GM23338 (cell line): Measurements from ENCODE around the gene OSBPL5.

Experiments
- CREB1 ChIP-seq: fragments of 250-450 bp; sonication (Bioruptor Pico); IDR thresholded peaks from 2 replicates; pipeline ENCODE4 v1.5.0; 2020; ENCODE audit warnings: low read depth, mild to moderate bottlenecking, moderate library complexity
- EZH2 ChIP-seq: fragments of 200-600 bp; sonication (generic); IDR thresholded peaks from one replicate; pipeline ENCODE4 v1.8.0; 2017; ENCODE audit warnings: antibody characterized with exemption, mild to moderate bottlenecking, low read depth; ENCODE audit not compliant: unreplicated experiment
- EZH2phosphoT487 ChIP-seq: fragments of 200-600 bp; sonication (generic); IDR thresholded peaks from one replicate; pipeline ENCODE4 v1.8.1; 2018; ENCODE audit warnings: antibody characterized with exemption; ENCODE audit not compliant: unreplicated experiment
- JUNB ChIP-seq: IDR thresholded peaks from one replicate; pipeline ENCODE4 v1.6.1; 2016; ENCODE audit warnings: antibody characterized with exemption; ENCODE audit not compliant: unreplicated experiment
- NANOG ChIP-seq: IDR thresholded peaks from 2 replicates; pipeline ENCODE4 v1.6.1; 2016; ENCODE audit warnings: antibody characterized with exemption, borderline replicate concordance
- ZNF114 ChIP-seq: fragments of 250-450 bp; sonication (Bioruptor Pico); IDR thresholded peaks from 2 replicates; pipeline ENCODE4 v1.5.0; 2020; ENCODE audit warnings: mild to moderate bottlenecking, moderate library complexity
- ZNF331 ChIP-seq: fragments of 250-450 bp; sonication (Bioruptor Pico); IDR thresholded peaks from 2 replicates; pipeline ENCODE4 v1.5.0; 2020; ENCODE audit warnings: low read depth, mild to moderate bottlenecking, moderate library complexity
- TF ChIP-seq, protein P1 (sequence below): IDR thresholded peaks from one replicate; pipeline ENCODE4 v1.6.1; 2018; ENCODE audit warnings: antibody characterized with exemption; ENCODE audit not compliant: unreplicated experiment
- TF ChIP-seq, protein P2 (sequence below), 2 experiments: fragments of 200-600 bp in 1 of 2; sonication (generic) in 1 of 2; conservative IDR thresholded peaks; 2 replicates each; pipeline versions ENCODE4 v1.5.1 to v1.6.1; 2016 to 2017; ENCODE audit warnings: antibody characterized with exemption in 2 of 2, low read depth in 2 of 2, mild to moderate bottlenecking in 2 of 2, moderate library complexity in 1 of 2

DNA sequence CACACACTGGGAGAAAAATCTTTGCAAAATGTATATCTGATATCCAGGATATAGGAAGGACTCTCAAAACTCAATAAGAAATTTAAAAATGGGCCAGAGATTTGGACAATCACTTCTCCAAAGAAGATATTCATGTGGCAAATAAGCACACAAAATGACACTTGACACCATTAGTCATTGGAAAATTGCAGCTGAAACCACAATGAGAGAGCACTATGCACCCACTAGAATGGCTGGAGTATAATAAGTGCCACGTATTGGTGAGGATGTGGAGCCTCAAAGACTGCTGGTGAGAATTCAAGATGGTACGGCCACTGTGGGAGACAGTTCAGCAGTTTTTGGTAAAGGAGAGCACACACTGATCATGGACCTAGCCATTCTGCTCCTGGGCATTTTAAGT is 12.8 kb upstream of the OSBPL5 start:
- TF ChIP-seq, protein P1, sequence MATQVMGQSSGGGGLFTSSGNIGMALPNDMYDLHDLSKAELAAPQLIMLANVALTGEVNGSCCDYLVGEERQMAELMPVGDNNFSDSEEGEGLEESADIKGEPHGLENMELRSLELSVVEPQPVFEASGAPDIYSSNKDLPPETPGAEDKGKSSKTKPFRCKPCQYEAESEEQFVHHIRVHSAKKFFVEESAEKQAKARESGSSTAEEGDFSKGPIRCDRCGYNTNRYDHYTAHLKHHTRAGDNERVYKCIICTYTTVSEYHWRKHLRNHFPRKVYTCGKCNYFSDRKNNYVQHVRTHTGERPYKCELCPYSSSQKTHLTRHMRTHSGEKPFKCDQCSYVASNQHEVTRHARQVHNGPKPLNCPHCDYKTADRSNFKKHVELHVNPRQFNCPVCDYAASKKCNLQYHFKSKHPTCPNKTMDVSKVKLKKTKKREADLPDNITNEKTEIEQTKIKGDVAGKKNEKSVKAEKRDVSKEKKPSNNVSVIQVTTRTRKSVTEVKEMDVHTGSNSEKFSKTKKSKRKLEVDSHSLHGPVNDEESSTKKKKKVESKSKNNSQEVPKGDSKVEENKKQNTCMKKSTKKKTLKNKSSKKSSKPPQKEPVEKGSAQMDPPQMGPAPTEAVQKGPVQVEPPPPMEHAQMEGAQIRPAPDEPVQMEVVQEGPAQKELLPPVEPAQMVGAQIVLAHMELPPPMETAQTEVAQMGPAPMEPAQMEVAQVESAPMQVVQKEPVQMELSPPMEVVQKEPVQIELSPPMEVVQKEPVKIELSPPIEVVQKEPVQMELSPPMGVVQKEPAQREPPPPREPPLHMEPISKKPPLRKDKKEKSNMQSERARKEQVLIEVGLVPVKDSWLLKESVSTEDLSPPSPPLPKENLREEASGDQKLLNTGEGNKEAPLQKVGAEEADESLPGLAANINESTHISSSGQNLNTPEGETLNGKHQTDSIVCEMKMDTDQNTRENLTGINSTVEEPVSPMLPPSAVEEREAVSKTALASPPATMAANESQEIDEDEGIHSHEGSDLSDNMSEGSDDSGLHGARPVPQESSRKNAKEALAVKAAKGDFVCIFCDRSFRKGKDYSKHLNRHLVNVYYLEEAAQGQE, result no peak
- TF ChIP-seq, protein P2, sequence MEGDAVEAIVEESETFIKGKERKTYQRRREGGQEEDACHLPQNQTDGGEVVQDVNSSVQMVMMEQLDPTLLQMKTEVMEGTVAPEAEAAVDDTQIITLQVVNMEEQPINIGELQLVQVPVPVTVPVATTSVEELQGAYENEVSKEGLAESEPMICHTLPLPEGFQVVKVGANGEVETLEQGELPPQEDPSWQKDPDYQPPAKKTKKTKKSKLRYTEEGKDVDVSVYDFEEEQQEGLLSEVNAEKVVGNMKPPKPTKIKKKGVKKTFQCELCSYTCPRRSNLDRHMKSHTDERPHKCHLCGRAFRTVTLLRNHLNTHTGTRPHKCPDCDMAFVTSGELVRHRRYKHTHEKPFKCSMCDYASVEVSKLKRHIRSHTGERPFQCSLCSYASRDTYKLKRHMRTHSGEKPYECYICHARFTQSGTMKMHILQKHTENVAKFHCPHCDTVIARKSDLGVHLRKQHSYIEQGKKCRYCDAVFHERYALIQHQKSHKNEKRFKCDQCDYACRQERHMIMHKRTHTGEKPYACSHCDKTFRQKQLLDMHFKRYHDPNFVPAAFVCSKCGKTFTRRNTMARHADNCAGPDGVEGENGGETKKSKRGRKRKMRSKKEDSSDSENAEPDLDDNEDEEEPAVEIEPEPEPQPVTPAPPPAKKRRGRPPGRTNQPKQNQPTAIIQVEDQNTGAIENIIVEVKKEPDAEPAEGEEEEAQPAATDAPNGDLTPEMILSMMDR (conservative IDR thresholded peaks at IDR 0.05; ENCODE audit: low read depth in 2 of 2), result no peak
- no peak for TF ChIP-seq CREB1
- TF ChIP-seq ZNF114 (CRISPR knock-in tag), result no peak
- no peak for TF ChIP-seq EZH2
- TF ChIP-seq NANOG, result no peak
- no peak for TF ChIP-seq JUNB
- TF ChIP-seq ZNF331 (CRISPR knock-in tag), result no peak
- no peak for TF ChIP-seq EZH2phosphoT487
